Testis (tissue), 2 donors: Measurements from ENCODE around the gene PYY.

Experiments
- POLR2A ChIP-seq: fragments of 450-650 bp; IDR thresholded peaks from one replicate; pipeline ENCODE4 v1.6.1; 2017; ENCODE audit warnings: antibody characterized with exemption, mild to moderate bottlenecking, moderate library complexity
- TF ChIP-seq, protein P1 (sequence below), 3 experiments: fragments of 450-650 bp in 2 of 3; fragments of 200-600 bp in 1 of 3; sonication (generic) in 1 of 3; IDR thresholded peaks; one replicate each; pipeline ENCODE4 v1.5.1; 2016 to 2019; ENCODE audit warnings: antibody characterized with exemption in 3 of 3, mild to moderate bottlenecking in 2 of 3, moderate library complexity in 1 of 3

- TF ChIP-seq, protein P1, sequence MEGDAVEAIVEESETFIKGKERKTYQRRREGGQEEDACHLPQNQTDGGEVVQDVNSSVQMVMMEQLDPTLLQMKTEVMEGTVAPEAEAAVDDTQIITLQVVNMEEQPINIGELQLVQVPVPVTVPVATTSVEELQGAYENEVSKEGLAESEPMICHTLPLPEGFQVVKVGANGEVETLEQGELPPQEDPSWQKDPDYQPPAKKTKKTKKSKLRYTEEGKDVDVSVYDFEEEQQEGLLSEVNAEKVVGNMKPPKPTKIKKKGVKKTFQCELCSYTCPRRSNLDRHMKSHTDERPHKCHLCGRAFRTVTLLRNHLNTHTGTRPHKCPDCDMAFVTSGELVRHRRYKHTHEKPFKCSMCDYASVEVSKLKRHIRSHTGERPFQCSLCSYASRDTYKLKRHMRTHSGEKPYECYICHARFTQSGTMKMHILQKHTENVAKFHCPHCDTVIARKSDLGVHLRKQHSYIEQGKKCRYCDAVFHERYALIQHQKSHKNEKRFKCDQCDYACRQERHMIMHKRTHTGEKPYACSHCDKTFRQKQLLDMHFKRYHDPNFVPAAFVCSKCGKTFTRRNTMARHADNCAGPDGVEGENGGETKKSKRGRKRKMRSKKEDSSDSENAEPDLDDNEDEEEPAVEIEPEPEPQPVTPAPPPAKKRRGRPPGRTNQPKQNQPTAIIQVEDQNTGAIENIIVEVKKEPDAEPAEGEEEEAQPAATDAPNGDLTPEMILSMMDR (IDR thresholded peaks at IDR 0.05): peak in 1 of 3 experiments; percentile 24
- TF ChIP-seq POLR2A: no peak
Measured at GRCh38 chr17:43907425-43907981, 46.2 kb downstream of the PYY start, which contains the start of gene MPP2.
